ENCODE data around the gene FNDC5. TPM values are rescaled to one million over a fixed set of nuclear protein-coding genes. Genes with fewer than 3 reads are reported as not detected.
A peak's percentile ranks its signal among the peaks of the same experiment; 100 is the strongest.

Gene FNDC5
- total RNA-seq, 1 donor from 2014 or later, result not detected

DNA sequence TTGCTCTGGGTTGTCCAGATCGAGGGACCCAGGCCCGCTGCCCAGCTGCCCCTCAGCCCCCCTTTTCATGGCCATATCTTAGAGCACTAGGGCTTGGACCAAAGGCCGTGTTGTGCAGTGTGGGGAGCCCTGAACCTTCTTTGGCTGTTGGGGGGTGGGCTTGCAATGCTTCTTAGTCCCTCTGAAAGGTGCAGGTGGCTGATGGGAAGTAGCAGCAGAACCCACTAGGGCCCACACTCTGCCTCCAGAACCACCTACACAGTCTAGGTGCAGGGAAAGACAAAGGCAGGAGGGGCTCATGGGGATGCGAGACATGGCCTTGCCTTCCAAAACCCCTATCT lies 13.3 kb upstream of the FNDC5 start:
- no peak for ATAC-seq

DNA sequence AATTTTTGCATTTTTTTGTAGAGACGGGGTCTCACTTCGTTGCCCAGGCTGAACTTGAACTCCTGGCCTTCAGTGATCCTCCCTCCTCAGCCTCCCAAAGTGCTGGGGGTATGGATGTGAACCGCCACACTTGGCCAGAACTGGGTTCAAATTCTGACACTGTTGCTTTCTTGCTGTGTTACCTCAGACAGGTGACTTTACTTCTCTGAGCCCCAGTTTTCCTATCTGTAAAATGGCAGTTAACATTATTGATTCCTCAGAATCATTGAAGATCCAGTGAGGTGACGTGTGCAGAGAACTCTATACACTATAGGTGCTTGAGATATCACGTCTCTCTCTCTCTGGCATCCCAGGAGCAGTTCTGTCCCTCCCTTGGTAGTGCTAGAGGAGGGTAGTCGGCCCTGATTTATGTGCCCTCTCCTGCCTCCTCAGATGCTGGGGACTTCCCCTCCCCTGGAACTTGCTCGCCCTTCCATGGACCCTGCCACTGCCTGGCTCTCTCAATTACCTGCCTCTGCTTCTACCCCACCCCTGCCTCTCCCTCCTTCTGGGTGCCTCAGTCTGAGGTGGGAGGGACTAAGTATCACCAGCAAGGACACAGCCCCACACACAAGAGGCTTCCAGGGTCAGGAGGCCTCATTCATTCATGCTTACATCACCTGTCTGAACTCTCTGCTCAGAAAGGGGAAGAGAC lies 12.8 kb upstream of the FNDC5 start:
- no peak for ATAC-seq

DNA sequence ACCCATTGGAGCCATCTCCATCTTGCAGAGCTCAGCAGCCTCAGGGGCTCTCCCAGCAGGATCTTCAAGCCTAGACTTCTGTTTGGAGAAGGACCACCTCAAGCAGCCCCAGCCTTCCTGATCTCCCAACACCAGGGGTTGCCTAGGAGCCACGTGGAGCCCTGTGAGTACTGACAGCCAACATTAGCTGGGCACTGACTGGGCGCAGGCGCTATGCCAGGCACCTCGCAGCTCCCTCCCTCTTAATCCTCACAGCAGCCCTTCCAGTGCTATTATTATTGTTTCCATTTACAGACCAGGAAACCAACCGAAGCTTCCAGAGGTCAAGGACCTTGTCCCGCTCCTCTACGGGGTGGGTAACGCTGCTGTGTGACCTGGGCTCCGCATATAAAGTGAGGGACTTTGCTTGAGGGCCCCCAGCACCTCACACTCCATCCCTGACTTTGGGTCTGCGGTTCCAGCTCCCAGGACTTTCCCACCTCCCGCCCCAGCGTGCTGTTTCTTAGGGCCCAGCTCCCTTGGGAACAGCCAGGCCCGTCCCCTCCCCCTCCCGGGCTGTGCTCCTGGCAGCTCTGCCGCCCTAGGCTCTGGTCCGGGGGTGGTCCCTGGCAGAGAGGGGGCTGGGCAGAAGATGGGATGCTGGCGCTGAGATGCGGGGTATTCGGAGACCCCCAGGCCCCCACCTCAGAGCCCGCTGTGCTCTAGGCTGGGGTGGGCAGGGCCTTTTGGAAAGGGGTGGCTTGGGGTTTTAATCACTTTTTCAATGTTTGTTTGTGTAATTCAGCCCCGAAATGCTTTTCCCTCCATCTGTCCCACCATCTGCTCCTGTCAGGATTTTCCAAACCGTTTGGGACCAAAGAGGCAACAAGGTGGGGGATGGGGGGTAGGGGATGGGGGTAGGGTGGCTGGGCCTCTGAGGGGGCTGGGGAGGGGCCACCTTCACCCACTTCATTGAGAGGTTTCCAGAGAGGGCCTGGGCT lies 11.4 kb upstream of the FNDC5 start:
- no peak for ATAC-seq

DNA sequence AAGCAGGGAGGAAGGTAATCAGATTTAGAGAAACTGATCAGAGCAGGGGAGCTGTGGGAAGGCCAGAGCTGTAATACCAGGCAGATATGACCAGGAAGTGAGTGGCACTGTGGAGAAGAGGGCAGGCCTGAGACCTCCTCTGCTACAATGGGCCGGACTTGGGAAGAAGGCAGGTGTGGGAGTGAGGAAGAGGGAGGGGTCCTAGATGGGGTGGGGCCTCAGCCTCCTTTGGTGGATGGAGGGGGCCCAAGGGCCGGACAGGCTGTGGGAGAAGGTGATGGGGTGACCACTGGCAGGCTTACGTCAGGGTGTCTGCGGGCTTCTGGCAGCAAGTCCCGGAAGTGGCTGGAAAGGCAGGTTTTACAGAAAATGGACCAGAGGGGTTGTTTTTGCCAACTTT lies 10.6 kb upstream of the FNDC5 start:
- no peak for ATAC-seq

DNA sequence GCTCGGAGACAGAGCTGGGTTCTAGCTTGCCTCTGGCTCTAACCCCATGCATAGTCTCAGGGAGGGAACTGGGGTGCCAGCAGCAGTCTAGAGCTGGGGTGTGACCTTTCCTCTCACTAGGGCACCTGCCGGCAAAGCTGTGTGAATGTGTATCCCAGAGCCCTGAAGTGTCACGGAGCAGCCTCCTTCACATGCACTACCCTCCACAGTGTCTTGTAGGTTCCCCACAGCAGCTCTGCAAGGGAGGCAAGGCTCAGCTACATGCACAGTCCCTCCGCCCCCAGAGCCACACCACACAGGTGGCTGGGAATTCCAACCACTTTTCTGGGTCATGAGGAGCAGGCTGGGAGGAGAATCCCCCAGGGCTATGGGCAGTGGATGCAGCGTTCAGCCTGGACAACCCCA lies 7.9 kb upstream of the FNDC5 start:
- peak; percentile 4 for ATAC-seq

DNA sequence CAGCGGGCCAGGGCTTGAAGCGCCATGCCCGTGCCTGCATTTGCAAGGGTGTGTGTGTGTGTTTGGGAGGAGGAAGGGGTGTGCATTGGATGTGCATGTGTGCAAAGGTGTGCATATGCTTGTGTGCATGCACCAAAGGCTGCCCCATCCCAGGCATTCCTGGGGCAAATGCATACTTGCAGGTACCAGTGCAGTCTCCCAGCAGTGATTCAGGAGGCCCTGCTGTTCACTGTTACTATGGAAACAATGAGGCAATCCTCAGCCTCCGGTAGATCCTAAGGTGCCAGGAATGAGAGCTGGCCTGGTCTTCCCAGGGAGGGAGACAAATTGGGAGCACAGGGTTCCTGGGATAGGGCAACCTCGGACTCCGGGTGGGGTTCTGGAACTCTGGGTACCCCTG lies 7.5 kb upstream of the FNDC5 start:
- ATAC-seq, result peak; percentile 43

DNA sequence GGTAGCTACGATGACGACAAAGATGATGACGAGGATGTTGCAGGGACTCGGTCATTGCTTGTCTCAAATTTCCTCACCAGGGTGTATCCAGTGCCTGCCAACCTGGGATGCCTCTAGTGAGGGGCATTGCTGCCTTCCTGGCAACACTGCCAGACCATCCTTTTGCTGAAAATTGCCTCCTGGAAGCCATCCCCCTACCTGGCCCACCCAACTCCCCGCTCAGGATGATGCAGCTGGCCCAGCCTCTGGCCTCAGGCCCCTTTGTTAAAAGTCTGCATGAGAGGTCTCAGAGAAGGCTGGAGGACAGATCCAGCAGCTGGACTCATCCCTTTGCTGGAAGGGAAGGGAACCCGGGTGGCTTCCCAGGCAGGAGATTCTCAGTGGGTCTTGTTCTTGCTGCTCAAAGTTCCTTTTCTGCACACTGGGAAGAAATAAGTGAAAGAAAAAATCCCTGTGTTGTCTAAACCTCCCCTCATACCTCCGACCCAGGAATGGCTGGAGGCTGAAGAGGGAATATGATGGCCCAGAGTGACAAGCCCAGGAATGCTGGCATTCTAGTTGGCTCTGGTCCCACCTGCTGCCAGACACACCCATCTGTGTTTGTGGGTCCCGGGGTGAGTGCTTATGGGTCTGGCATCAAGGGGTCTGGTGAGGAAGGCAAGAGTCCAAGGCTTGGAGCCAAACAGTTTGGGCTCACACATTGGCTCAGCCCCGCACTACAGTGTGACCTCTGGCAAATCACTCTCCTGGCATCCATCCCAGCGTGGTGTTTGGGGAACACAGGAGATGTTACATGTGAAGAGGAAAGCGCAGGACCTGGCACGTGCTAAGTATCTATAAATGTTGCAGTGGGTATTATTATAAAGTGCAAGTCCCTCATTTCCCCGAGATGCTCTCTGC lies 6.7 kb upstream of the FNDC5 start:
- no peak for ATAC-seq

DNA sequence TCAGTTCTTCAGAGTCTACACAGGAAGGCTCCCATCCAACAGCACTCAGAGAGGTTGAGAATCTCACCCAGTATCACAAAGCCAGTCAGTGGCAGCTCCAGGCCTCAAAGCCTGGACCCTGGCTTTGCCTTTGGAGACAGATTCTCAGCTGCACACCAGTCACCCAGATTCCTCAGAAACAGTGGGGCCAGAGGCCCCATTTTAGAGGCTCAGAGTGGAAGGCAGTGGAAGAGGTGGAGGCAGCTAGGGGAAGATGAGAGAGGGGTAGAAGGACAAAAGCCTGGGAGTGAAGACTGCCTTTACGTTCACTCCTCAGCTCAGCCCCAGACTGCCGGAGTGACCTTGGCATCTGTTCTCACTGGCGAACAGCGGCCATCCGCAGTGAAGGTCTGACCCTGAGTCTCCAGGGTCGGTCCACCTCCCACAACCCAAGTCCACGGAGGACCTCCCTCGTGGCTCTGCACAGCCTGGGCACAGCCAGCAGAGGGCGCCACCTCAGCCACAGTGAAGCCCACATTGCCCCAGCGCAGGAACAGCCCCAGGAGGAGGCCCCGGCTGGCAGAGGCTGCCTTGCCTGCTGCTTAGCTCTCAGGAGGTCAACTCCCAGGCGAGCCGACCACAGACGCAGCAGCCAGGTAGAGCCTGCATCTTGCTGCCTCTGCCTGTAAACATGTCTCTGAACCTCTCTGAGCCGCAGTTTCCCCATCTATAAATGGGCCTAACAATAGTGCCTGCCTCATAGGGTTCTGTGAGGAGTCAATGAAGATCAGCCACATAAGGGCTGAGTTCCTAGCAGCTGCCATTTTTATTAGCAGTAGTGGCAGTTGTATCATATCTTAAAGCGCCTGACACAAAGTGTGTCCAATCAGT lies 5.9 kb upstream of the FNDC5 start:
- peak; percentile 55 for ATAC-seq

DNA sequence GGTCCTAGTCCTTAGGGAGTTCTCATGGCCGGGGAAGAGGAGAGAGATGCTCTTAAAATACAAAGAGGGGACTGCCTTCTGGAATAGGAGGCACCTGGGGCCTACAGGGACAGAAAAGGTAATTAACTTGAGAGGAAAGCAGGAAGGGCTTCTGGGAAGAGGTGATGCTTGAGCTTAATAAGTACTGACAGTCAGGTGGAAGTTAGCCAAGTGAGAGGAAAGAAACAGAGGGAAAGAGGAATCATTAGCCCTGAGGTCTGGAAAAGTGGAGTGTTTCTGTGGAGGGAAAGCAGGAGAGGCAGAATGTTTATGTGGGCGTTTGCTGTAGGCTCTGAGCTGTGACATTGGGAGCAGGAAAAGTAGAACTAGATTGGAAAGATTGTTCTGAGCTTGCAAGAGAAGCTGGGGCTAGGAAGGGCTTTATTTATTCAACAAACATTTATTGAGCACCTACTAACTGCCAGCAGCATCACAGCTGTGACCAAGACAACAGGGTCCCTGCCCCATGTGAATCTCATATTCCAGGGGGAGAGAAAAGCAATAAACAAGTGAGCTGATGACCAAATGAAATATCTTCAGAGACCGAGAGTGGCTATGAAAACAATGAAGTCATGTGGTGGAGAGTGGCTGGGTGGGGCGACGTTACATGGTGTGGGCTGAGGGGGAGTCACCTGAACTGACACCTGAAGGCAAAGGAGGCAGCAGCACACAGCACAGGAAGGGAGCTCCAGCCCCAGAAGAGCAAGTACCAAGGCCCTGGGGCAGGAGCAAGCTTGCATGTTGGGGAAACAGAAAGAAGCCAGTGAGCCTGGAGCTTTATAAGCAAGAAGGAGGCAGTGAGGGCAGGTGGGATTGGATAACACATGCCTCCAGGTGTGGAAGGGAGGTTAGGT lies 4.4 kb upstream of the FNDC5 start:
- no peak for ATAC-seq

DNA sequence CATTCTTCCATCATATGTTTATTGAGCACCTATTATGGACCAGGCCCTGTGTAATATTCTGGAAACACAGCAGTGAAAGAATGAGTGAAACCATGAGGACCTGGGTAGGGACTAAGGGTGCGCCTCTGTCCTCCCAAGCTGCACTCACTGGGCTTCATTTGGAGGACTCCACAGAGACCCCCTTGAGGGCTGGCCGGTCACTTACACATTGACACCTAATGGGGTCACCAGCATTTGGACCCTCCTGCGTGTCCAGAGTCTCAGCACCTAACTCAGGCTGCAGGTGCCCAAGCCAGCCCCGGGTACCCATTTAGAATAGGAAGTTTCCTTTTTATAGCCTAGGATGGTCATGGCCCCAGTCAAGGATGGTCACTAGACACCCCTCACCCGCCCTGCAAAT lies 2.8 kb upstream of the FNDC5 start:
- ATAC-seq, result no peak

DNA sequence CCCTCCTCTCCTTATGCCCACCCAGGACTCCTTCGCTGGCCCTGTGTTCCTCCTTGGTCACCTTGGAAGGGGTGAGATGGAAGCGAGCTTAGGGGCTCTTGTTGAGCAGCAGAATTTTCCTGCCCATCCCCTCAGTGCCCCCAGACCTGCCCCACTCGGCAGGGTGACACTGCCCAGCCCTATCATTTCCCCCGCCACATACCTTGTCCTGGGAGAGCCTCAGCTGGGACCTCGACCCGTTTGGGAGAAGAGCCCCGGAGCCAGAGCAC lies 1.4 kb upstream of the FNDC5 start:
- no peak for ATAC-seq

DNA sequence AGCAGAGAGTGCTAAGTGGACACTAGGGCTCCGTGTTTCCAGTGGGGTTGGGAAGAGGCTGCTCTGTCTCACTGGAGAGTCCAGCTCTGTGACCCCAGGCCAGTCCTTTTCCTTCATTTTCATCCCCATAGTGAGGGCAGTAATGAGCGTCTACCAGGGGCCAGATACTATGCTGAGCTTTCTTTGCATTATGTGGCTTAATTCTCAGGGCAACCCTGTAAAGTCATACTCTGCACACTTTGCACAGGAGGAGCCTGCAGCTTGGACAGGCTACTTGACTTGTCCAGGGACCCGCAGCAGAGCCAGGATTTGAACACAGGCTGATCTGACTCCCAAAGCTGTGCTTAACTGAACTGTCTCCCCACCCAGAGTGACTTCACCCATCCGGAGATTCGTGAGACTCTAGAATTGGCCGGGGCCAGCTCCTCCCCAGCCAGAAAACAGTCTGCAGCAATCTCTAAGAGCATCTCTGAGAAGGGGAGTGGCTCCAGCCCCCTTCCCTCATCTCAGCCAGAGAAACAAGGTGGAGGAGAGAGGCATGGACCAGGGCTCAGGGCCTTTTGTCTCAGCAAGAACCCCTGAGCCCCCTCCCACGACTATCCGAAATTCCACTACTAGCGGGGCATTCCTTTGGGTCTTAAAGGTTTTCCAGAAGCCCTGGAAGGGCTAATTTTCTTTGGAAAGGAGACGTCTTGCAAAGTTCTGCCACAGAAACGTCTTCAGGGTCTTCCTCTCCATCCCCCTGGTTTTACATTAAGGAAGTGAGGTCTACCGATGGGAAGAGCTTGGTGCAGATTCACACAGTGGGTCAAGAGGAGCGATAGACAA lies 866 bp upstream of the FNDC5 start:
- no peak for ATAC-seq

DNA sequence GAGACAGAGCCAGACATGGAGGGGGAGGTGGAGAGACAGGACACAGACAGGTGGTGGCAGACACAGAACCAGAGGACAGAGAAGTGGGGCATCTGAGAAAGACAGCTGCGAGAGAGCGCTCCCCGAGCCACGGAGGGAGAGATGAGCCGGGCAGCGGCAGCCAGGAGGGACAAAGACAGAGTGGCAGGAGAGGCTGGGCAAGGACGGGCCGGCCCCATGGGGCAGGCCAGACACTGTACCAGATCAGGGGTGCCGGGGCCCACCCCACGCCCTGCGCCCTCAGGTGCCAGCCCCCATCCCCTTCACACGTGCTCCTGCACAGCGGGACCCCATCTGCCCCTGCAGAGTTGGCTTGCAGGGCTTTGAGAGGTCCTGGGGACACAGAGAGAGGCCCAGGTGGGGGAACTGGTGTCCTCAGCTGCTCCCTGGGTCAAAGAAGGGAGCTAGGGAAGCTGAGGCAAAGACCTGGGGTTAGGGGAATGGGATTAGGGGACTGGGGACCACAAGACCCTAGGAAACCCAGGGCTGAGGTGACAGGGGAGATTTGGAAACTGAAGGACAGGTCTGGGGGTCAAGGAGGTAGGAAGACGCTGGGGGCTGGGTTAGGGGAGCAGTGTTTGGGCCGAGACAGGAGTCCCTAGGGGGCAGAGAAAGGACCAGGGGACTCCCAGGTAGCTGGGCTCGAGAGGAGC lies 643 bp downstream of the FNDC5 start:
- ATAC-seq, result no peak

DNA sequence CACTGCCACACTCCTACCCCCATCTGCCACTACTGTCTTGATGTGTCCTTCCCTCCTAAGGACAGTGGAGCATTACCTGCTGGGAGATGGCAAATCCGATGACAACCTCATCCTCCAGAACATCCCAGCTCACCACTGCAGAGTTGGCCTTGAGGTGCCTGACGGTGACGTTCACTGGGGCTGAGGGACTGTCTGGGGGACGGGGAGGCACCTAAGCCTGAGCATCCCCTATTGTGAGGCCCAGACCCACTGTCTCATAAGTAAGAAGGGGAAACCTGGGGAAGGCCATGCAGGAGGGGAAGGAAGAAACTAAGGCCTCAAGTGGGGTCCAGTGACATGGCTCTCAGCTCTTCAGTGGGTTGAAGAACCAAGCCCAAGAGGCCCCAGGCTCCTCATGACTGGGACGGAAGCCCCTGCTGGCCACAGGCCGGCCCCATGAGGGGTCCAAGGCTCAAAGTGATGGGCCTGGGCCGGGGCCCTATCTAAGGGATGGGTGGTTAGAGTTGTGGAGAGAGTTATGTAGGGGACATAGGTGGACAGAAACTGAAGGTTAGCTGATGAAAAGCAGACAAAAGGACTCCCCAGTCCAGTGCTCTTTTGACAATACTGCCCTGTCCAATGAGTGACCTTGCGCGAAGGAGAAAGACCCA lies 1.8 kb downstream of the FNDC5 start:
- no peak for ATAC-seq

DNA sequence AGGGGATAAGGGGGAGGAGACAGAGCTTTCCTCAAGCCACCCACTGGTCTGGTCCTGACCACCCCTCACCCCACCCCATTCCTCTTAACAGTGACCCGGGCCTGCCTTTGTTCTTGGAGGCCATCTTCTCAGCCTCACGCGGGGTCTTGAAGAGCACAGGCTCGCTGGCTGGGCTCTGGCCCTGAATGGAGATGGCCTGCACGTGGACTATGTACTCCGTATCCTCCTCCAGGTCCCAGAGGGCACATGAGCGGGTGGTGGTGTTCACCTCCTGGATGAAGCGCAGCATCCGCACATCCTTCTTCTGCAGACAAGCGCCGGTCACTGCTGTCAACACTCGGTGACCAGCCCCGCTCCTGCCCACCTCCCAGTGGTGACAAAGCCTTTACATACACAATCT lies 2.6 kb downstream of the FNDC5 start:
- no peak for ATAC-seq

DNA sequence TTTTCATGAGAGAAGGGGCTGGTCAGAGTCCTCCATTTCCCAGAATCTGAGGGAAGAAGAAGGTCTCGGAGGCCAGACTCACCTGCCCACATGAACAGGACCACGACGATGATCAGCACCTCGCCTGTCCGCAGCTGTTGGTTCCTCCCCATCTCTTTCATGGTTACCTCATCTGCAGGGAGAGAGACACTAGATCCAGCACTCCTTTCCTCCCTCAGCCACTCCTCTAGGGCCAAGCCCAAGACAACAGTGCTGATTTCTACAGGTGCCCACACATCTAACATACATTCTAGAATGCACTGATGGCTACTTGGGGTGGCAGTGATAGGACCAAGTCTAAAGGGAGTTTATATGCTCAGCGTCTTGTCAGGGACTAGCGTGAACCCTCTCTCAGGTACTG lies 3.0 kb downstream of the FNDC5 start:
- no peak for ATAC-seq

DNA sequence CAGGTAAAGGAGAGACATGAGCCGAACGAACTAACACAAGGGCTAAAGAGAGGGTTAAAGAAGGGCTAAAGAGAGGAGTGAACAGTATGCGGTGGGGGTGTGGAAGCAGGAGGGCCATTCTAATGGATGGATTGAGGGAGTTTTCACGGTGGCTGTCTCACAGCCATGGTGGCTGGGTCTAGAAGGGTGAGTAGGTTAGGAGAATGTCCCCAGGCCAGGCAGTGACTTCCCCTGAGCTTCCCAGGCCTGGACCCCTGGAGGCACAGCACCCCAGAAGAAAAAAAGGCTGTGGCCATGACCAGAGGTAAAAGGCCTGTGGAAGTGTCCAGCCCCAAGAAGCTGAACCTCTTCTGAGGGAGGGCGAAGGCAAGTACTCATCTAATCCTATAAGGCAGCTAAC lies 3.6 kb downstream of the FNDC5 start:
- no peak for ATAC-seq

DNA sequence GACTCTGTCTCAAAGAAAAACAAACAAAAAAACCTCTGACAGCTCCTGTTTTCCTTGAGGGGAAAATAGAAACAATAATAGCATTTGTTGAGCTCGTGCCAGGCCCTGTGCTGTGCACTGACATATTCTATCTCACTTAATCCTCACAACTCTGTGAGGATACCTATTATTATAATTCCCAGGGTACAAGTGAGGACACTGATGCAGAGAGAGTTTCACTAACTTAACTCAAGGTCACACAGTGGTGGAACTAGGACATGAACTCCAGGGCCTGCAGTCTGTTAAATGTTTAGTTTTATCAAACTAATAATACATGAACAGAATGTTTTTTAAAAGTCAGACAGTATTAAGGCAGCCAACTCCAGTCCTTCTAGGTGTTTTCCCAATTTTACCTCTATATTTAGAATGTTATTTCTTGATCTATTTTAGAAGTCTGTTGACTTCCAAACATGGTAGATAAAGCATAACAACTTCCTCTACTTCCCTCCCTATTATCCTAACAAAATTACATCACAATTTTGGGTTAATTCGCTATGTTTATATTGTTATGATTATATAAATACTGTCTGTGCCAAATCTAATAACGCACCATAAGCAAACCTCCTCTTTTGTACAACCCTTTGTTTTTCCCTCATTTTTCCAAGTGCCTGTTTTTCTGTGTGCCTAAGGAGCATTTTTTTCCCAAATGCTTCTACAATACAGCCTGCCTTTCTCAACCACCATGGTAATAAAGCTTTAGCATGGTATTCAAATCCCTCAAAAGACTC lies 4.9 kb downstream of the FNDC5 start:
- no peak for ATAC-seq

All from esophagus mucosa (tissue), 1 donor.